Activated naive CD8-positive, alpha-beta T cell treated with anti-CD3 and anti-CD28 coated beads, Interleukin-2, amount 50 U/mL, for 24 hours (primary cell): ENCODE results near the gene PHETA2.

ENCODE experiments used
- ATAC-seq: fragments of 150-1000 bp; cut with Tn5 transposase; one replicate; pipeline ENCODE4 v1.10.0; 2021
- DNase-seq: peaks from one replicate; pipeline ENCODE4 v3.0.0; 2021
- H3K27ac Mint-ChIP-seq: one replicate; pipeline ENCODE4 v1.8.0; 2021; ENCODE audit warnings: mild to moderate bottlenecking, mixed read lengths
- H3K27me3 Mint-ChIP-seq: one replicate; pipeline ENCODE4 v1.8.0; 2021; ENCODE audit warnings: mixed read lengths
- H3K36me3 Mint-ChIP-seq: one replicate; pipeline ENCODE4 v1.8.0; 2021; ENCODE audit warnings: low read depth, mixed read lengths
- H3K4me1 Mint-ChIP-seq: one replicate; pipeline ENCODE4 v1.8.0; 2021; ENCODE audit warnings: mixed read lengths
- H3K4me3 Mint-ChIP-seq: one replicate; pipeline ENCODE4 v1.8.0; 2021; ENCODE audit warnings: mild to moderate bottlenecking, moderate library complexity, mixed read lengths
- H3K9me3 Mint-ChIP-seq: one replicate; pipeline ENCODE4 v1.8.0; 2021; ENCODE audit warnings: mixed read lengths

The PHETA2 gene

DNA sequence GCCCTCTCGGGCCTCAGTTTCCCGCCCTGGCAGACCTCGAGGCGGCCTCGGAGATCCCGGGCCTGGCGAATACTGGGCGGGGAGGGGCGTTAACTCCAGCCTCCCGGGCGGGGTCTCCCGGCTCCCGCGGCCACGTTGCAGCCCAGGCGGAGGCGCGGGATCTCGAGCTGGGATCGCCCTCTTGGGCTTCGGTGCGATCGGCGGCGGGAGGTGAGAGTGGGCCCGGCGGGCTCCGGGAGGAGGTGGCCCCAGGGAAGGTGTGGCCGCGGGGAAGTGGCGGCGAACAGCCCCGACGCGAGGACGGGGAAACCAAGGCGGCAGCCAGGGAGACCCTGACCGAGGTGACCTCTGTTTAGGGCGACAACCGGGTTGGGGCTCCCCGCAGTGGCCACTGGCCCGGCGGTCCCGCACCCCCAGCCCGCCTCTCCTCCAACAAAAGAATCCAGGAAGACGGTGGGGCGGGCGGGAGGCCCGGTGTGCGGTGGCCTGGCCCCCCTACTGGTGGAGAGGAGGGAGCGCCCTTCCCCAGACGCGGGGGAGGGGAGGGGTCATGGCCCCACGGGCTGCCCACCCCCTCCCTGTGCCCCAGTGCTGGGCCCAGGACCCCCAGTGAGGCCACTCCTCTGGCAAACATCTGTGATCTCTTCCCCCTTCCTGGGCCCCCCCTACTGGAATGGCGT lies at the start of gene PHETA2:
Gene PHETA2 (plus strand): TSS at position 117 of the 680 bp plus-strand sequence. CDS start 3,046 bp downstream, outside the sequence.
- peak; percentile 66 for DNase-seq
- Mint-ChIP-seq H3K4me1 (peaks cover 38% of the 10 kb centered on the region), H3K36me3 (peaks cover 3% of the 10 kb centered on the region), H3K9me3 (no peaks in the 10 kb centered on the region), H3K27ac (peak within 1 kb of the TSS; percentile 64), H3K27me3 (no peaks in the 10 kb centered on the region), H3K4me3 (peak within 1 kb of the TSS; percentile 49)
- no peak for ATAC-seq

DNA sequence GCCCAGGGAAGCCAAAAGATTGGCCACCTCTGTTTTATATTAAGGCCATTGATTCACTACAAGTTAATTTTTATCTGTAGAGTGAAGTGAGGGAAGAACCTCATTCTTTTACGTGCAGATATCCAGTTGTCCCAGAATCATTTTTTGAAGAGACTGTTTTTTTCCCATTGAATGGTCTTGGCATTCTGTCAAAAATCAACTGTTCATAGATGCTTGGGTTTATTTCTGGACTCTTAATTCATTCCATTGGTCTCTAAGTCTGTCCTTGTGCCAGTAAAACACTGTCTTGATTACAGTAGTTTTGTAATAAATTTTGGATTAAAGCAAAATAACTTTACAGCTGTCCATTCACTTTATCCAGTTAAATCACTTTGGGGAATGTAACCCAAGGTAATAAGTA lies 48.6 kb upstream of the PHETA2 start:
- Mint-ChIP-seq H3K27me3 (no peaks in the 10 kb centered on the region), H3K36me3 (no peaks in the 10 kb centered on the region), H3K4me3 (no peak overlapping the region), H3K27ac (no peak overlapping the region), H3K4me1 (peaks cover 11% of the 10 kb centered on the region), H3K9me3 (no peaks in the 10 kb centered on the region)
- no peak for DNase-seq
- no peak for ATAC-seq

DNA sequence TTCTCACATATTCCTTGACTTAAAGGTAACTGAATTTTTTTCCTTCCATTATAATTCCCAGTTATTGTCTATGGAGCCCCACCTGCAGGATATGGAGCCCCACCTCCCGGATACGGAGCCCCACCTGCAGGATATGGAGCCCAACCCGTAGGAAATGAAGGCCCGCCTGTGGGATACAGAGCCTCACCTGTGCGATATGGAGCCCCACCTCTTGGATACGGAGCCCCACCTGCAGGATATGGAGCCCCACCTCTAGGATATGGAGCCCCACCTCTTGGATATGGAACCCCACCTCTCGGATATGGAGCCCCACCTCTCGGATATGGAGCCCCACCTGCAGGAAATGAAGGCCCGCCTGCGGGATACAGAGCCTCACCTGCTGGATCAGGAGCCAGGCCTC lies 47.3 kb upstream of the PHETA2 start:
- H3K27ac Mint-ChIP-seq = no peak overlapping the region

DNA sequence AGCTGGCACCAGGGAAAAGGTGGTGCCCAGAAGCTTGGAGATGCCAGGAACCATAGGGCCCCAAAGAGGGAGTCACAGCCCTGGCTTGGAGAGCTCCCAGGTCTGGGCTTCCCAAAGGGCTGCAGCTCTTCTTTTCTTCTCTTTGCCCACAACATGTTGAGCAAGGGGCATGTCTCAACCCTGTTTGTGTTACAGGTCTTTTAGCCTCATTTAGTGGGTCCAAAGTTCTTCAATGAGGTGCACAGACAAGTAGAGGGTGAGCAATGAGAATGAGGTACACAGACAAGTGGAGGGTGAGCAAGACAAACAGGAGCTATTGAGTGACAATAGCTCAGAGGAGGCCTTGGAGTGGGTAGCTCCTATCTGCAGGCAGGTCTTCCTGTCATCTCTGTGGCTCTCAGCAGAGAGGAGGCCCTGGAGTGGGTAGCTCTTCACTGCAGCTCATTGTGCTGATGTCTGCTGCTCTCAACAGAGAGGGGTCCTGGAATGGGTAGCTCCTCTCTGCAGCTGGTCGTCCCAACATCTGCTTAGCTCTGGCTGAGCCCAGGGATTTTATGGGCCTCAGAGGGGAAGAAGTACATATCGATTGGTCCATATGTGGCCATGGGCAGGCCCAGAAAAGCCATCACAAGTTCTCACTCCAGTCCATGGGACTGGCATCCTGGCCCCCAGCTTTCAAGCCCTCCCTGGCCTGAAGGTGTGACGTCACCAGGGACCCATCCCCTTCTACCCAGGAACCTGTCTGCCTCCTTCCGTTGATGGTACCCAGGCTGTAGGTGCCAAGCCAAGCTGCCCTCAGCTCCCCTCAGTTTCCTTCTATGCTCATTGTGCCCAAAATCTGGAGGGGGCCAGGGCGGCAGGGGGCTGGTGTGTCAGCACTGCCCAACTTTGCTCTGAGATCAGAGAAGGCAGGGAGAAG lies 40.5 kb upstream of the PHETA2 start:
- Mint-ChIP-seq H3K4me3 (no peak overlapping the region), H3K9me3 (peaks cover 17% of the 10 kb centered on the region), H3K27ac (no peak overlapping the region), H3K36me3 (peaks cover 6% of the 10 kb centered on the region), H3K4me1 (peaks cover 18% of the 10 kb centered on the region), H3K27me3 (no peaks in the 10 kb centered on the region)
- DNase-seq = no peak
- ATAC-seq = no peak

More for the DNA sequence above, 47.3 kb upstream of the PHETA2 start:
- Mint-ChIP-seq H3K4me3 (no peak overlapping the region), H3K4me1 (peaks cover 23% of the 10 kb centered on the region), H3K9me3 (no peaks in the 10 kb centered on the region), H3K27me3 (no peaks in the 10 kb centered on the region), H3K36me3 (no peaks in the 10 kb centered on the region)
- ATAC-seq = no peak
- no peak for DNase-seq

- Mint-ChIP-seq H3K4me1 (peaks cover 16% of the 10 kb centered on the region), H3K27ac (no peak overlapping the region)
- ATAC-seq = no peak
Observed at GRCh38 chr22:42035256-42035655, 38.8 kb upstream of the PHETA2 start.

DNA sequence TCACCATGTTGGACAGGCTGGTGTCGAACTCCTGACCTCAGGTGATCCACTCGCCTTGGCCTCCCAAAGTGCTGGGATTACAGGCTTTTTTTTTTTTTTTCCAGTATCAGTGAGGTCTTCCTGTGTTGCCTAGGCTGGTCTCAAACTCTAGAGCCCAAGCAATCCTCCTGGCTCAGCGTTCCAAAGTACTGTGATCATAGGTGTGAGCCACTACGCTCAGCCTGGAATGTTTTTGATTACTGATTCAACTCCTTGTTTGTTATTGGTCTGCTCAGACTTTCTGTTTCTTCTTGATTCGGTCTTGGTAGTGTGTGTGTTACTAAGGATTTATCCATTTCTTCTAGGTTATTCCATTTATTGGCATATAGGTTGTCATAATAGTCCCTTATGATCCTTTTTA lies 34.8 kb upstream of the PHETA2 start:
- H3K9me3 Mint-ChIP-seq = peaks cover 24% of the 10 kb centered on the region
- H3K4me3 Mint-ChIP-seq = no peak overlapping the region
- no peak for ATAC-seq
- no peaks in the 10 kb centered on the region for H3K4me1 Mint-ChIP-seq
- peaks cover 10% of the 10 kb centered on the region for H3K36me3 Mint-ChIP-seq
- no peak for DNase-seq
- H3K27me3 Mint-ChIP-seq = no peaks in the 10 kb centered on the region
- H3K27ac Mint-ChIP-seq = no peak overlapping the region

More at GRCh38 chr22:42035256-42035655, 38.8 kb upstream of the PHETA2 start:
- Mint-ChIP-seq H3K9me3 (peaks cover 17% of the 10 kb centered on the region), H3K36me3 (peaks cover 6% of the 10 kb centered on the region), H3K4me3 (no peak overlapping the region), H3K27me3 (no peaks in the 10 kb centered on the region)
- DNase-seq = no peak

DNA sequence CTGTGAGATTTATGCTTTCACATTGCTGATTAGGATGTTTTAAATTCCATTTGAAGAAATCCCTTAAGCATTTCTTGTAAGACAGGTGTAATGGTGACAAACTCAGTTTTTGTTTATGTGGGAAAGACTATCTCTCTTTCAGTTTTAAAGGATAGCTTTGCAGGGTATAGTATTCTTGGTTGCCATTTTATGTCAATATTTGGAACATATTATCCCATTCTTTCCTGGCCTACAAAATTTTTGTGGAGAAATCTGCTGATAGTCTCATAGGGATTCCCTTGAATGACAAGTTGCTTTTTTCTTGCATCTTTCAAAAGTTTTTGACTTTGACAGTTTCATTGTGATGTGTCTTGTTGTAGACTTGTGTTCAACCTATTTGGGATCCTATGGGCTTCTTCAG lies 32.3 kb upstream of the PHETA2 start:
- H3K9me3 Mint-ChIP-seq = peaks cover 19% of the 10 kb centered on the region
- H3K36me3 Mint-ChIP-seq = peaks cover 8% of the 10 kb centered on the region
- H3K4me3 Mint-ChIP-seq = no peak overlapping the region
- DNase-seq = no peak
- no peaks in the 10 kb centered on the region for H3K27me3 Mint-ChIP-seq
- no peak for ATAC-seq
- no peaks in the 10 kb centered on the region for H3K4me1 Mint-ChIP-seq
- no peak overlapping the region for H3K27ac Mint-ChIP-seq

DNA sequence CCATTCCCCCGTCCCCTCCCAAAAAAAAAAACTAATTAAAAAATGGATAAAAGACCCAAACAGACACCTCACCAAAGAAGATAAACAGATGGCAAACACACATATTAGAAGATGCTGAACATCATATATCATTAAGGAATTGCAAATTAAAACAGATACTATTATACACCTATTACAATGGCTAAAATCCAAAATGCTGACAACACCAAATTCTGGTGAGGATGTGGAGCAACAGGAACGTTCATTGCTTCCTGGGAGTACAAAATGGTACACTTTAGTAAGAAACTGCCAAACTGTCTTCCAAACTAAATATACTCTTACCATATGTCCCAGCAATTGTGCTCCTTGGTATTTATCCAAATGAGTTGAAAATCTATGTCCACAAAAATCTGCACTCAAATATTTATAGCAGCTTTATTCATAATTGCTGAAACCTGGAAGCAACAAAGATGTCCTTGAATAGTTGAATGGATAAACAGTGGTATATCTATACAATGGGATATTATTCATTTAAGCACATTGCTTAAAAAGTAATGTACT lies 23.3 kb upstream of the PHETA2 start:
- ATAC-seq (no peak), DNase-seq (no peak)
- no peaks in the 10 kb centered on the region for H3K4me1 Mint-ChIP-seq
- H3K27me3 Mint-ChIP-seq = no peaks in the 10 kb centered on the region
- H3K36me3 Mint-ChIP-seq = no peaks in the 10 kb centered on the region
- H3K27ac Mint-ChIP-seq = no peak overlapping the region
- H3K4me3 Mint-ChIP-seq = no peak overlapping the region
- H3K9me3 Mint-ChIP-seq = no peaks in the 10 kb centered on the region

GRCh38 chr22:42052765-42053164 lies 21.3 kb upstream of the PHETA2 start:
- H3K4me1 Mint-ChIP-seq = no peaks in the 10 kb centered on the region
- ATAC-seq = no peak
- peaks cover 8% of the 10 kb centered on the region for H3K36me3 Mint-ChIP-seq
- peaks cover 13% of the 10 kb centered on the region for H3K9me3 Mint-ChIP-seq
- no peaks in the 10 kb centered on the region for H3K27me3 Mint-ChIP-seq
- H3K27ac Mint-ChIP-seq = no peak overlapping the region
- no peak overlapping the region for H3K4me3 Mint-ChIP-seq
- DNase-seq = no peak

- ATAC-seq (no peak), DNase-seq (no peak)
- Mint-ChIP-seq H3K9me3 (peaks cover 19% of the 10 kb centered on the region), H3K4me3 (no peak overlapping the region), H3K27me3 (no peaks in the 10 kb centered on the region), H3K27ac (no peak overlapping the region), H3K4me1 (no peaks in the 10 kb centered on the region), H3K36me3 (peaks cover 32% of the 10 kb centered on the region)
Observed at GRCh38 chr22:42056757-42057511, 17.1 kb upstream of the PHETA2 start.

GRCh38 chr22:42060489-42060888 lies 13.6 kb upstream of the PHETA2 start:
- no peaks in the 10 kb centered on the region for H3K4me1 Mint-ChIP-seq
- peaks cover 38% of the 10 kb centered on the region for H3K36me3 Mint-ChIP-seq
- no peak overlapping the region for H3K4me3 Mint-ChIP-seq
- ATAC-seq (no peak), DNase-seq (no peak)
- H3K9me3 Mint-ChIP-seq = peaks cover 19% of the 10 kb centered on the region
- no peaks in the 10 kb centered on the region for H3K27me3 Mint-ChIP-seq
- H3K27ac Mint-ChIP-seq = no peak overlapping the region

- H3K4me3 Mint-ChIP-seq = no peak overlapping the region
- ATAC-seq (peak; percentile 36), DNase-seq (no peak)
- H3K36me3 Mint-ChIP-seq = peaks cover 38% of the 10 kb centered on the region
- no peaks in the 10 kb centered on the region for H3K27me3 Mint-ChIP-seq
- H3K9me3 Mint-ChIP-seq = peaks cover 19% of the 10 kb centered on the region
- H3K27ac Mint-ChIP-seq = no peak overlapping the region
- H3K4me1 Mint-ChIP-seq = no peaks in the 10 kb centered on the region
Observed at GRCh38 chr22:42061041-42061440, 13.0 kb upstream of the PHETA2 start.

GRCh38 chr22:42062506-42063170 lies 11.4 kb upstream of the PHETA2 start:
- H3K27ac Mint-ChIP-seq = no peak overlapping the region
- peaks cover 32% of the 10 kb centered on the region for H3K36me3 Mint-ChIP-seq
- H3K9me3 Mint-ChIP-seq = peaks cover 6% of the 10 kb centered on the region
- H3K4me3 Mint-ChIP-seq = no peak overlapping the region
- no peaks in the 10 kb centered on the region for H3K4me1 Mint-ChIP-seq
- H3K27me3 Mint-ChIP-seq = no peaks in the 10 kb centered on the region
- ATAC-seq (no peak), DNase-seq (no peak)

GRCh38 chr22:42064629-42065028 lies 9.4 kb upstream of the PHETA2 start:
- Mint-ChIP-seq H3K27me3 (no peaks in the 10 kb centered on the region), H3K36me3 (peaks cover 17% of the 10 kb centered on the region), H3K9me3 (no peaks in the 10 kb centered on the region)

More at GRCh38 chr22:42064629-42065028, 9.4 kb upstream of the PHETA2 start:
- ATAC-seq (no peak), DNase-seq (no peak)
- Mint-ChIP-seq H3K4me3 (no peak overlapping the region), H3K27ac (no peak overlapping the region), H3K4me1 (no peaks in the 10 kb centered on the region)
